Left ventricle myocardium inferior (tissue), 1 donor: Measurements from ENCODE around the gene CTNNA2. TPM values are rescaled to one million over a fixed set of nuclear protein-coding genes. Genes with fewer than 3 reads are reported as not detected.

Experiments used
- DNase-seq: peaks from one replicate; pipeline ENCODE4 v3.0.0-alpha.2; 2020
- H3K27ac ChIP-seq: fragments of 200-600 bp; replicated peaks from 2 replicates; pipeline ENCODE4 v1.8.0; 2021
- H3K27me3 ChIP-seq: fragments of 200-600 bp; 2 replicates; pipeline ENCODE4 v1.8.0; 2021; ENCODE audit warnings: low read depth
- H3K36me3 ChIP-seq: fragments of 200-600 bp; 2 replicates; pipeline ENCODE4 v1.8.0; 2021
- H3K4me1 ChIP-seq: fragments of 200-600 bp; 2 replicates; pipeline ENCODE4 v1.8.0; 2021
- H3K4me3 ChIP-seq: fragments of 200-600 bp; 2 replicates; pipeline ENCODE4 v1.8.0; 2021; ENCODE audit warnings: mild to moderate bottlenecking, moderate library complexity
- H3K9me3 ChIP-seq: fragments of 200-600 bp; replicated peaks from 2 replicates; pipeline ENCODE4 v1.8.0; 2021
- intact Hi-C: fragments of 100-400 bp; cut with micrococcal nuclease; formaldehyde crosslinking; loops from one replicate; pipeline ENCODE4 v1.11.0; 2022
- total RNA-seq: library from RNA; stranded (reverse); fragmentation: NEBNext Ultra II Directional; extraction: Animal tissue kit (Norgen Biotek cat#: 25700); gene quantifications from one replicate; pipeline ENCODE4 v1.2.1, GENCODE V29; 2021
- TF ChIP-seq, protein P1 (sequence below): fragments of 200-600 bp; IDR thresholded peaks from 2 replicates; pipeline ENCODE4 v1.8.0; 2021; ENCODE audit warnings: antibody characterized with exemption, mild to moderate bottlenecking, borderline replicate concordance
- donor health status: DM: no; HTN: yes; CAD: no; lungs with severe emphysema.

CTNNA2 gene
- total RNA-seq, 1 donor from 2014 or later: not detected

DNA sequence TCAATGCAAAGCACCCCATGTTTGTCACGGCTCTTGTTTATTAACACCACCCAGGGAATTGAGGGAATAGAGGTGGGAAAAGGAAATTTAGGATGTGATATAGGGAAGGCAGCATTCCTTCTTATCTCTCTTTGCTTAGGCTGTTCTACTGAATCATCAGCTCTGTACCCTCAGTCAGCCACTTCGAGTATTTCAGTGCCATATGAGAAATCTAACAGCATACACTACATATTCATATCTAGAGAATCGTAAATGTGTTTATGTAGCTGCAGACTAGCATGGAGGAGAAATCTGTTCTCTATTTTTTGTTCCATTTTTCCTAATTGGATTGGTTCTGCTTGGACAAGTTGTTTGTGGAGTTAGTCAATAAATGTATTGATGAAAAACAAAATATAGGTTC lies 187.8 kb downstream of the CTNNA2 start:
- Histone ChIP-seq H3K36me3 (no peaks in the 10 kb centered on the region), H3K27ac (no peak overlapping the region), H3K4me3 (no peak overlapping the region), H3K9me3 (no peaks in the 10 kb centered on the region), H3K4me1 (no peaks in the 10 kb centered on the region), H3K27me3 (no peaks in the 10 kb centered on the region)
- intact Hi-C loops: no loop called here
- no peak for DNase-seq
- TF ChIP-seq, protein P1, sequence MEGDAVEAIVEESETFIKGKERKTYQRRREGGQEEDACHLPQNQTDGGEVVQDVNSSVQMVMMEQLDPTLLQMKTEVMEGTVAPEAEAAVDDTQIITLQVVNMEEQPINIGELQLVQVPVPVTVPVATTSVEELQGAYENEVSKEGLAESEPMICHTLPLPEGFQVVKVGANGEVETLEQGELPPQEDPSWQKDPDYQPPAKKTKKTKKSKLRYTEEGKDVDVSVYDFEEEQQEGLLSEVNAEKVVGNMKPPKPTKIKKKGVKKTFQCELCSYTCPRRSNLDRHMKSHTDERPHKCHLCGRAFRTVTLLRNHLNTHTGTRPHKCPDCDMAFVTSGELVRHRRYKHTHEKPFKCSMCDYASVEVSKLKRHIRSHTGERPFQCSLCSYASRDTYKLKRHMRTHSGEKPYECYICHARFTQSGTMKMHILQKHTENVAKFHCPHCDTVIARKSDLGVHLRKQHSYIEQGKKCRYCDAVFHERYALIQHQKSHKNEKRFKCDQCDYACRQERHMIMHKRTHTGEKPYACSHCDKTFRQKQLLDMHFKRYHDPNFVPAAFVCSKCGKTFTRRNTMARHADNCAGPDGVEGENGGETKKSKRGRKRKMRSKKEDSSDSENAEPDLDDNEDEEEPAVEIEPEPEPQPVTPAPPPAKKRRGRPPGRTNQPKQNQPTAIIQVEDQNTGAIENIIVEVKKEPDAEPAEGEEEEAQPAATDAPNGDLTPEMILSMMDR: no peak

DNA sequence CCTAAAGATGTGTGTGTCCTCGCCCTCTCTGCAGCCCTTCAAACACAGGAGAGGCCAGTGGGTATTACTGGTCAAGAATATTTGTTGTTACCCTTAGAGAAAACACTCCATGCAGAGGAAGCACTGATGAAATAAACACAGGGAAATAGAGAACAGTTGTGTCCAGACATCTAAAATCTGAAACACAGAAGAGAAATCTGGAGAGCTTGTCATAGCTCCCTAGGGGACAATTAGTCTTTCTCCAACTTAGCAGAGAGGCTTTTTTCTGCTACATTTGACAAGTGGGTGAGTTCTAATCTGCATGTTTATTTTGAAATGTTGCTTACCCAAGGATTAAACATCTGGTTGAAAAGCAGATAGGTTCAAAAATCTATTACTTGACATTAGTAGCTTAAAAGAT lies 190.1 kb downstream of the CTNNA2 start:
- no peaks in the 10 kb centered on the region for H3K4me1 ChIP-seq
- intact Hi-C loops: no loop called here
- TF ChIP-seq, protein P1: no peak
- no peak overlapping the region for H3K4me3 ChIP-seq
- H3K36me3 ChIP-seq: no peaks in the 10 kb centered on the region
- H3K9me3 ChIP-seq: no peaks in the 10 kb centered on the region
- no peak for DNase-seq
- H3K27ac ChIP-seq: no peak overlapping the region
- H3K27me3 ChIP-seq: no peaks in the 10 kb centered on the region

DNA sequence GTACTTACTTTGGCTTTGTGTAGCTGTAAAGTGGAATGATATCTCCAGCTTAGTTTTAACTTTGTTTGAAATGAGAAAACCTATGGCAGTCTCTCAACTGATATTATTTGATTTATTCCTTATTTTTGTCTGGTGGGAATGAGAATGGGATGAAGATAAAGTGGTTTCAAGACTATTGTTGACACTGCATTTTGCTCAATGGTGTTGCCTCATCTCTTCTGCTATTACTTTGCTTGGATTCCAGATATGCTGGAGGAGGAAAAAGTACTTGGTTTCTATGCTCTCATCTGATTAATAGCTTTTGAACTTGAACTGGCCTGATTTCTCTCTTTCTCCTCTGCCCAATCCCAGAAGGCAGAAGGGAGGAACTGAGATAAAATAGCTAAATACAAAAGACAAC lies 198.2 kb downstream of the CTNNA2 start:
- H3K27me3 ChIP-seq: no peaks in the 10 kb centered on the region

DNA sequence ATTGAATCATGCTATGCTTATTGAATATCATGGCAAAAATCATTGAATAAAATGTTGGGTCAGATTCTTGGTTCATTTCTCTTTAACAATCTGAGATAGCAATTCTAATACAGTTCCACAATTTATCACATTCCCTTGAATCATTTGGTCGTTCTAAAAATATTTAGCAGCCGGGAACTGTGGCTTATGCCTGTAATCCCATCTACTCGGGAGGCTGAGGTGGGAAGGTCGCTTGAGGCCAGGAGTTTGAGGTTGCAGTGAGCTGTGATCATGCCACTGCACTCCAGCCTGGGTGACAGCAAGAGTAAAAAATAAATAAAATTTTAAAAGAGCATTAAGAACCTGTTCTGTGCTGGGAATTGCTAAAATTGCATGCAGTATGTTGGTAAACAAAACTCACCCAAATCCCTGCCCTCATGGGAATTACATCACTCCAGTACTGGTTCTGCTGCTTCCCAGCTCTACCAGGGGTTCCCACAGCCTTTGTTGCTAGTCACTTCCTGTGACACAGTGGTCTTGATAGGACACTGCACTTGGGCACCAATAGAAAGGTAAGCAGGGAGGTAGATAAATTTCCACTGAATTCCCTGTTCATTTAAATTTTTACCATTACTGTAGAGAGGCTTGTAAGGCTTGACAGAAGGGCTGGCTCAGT lies 200.4 kb downstream of the CTNNA2 start:
- intact Hi-C loops: no loop called here
- no peaks in the 10 kb centered on the region for H3K9me3 ChIP-seq
- TF ChIP-seq, protein P1: no peak
- no peaks in the 10 kb centered on the region for H3K4me1 ChIP-seq
- H3K4me3 ChIP-seq: no peak overlapping the region
- no peak overlapping the region for H3K27ac ChIP-seq
- no peaks in the 10 kb centered on the region for H3K27me3 ChIP-seq
- no peaks in the 10 kb centered on the region for H3K36me3 ChIP-seq
- DNase-seq: no peak

More for the DNA sequence above, 198.2 kb downstream of the CTNNA2 start:
- Histone ChIP-seq H3K9me3 (no peaks in the 10 kb centered on the region), H3K4me3 (no peak overlapping the region), H3K36me3 (no peaks in the 10 kb centered on the region), H3K27ac (no peak overlapping the region), H3K4me1 (no peaks in the 10 kb centered on the region)
- TF ChIP-seq, protein P1: no peak
- intact Hi-C loops: no loop called here
- DNase-seq: no peak

DNA sequence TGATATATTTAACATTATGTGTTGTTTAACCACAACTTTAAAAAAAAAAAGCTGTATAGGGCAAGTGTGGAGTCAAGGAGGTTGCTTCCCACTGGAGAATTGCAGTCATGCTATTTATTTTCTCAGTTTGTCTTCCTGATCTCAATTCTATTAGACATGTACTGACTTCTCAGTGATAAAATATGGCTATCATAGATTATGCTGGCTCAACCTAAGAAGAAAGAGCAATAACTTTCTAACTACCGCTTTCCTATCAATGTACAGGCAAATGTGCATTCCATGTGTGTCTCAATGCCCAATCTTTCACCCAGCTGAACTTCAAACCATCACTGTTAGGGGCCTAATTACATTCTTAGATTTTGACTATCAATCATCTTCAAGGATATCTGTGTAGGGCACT lies 201.4 kb downstream of the CTNNA2 start:
- Histone ChIP-seq H3K27ac (no peak overlapping the region), H3K27me3 (no peaks in the 10 kb centered on the region), H3K4me1 (no peaks in the 10 kb centered on the region), H3K4me3 (no peak overlapping the region), H3K9me3 (no peaks in the 10 kb centered on the region), H3K36me3 (no peaks in the 10 kb centered on the region)
- no peak for DNase-seq
- TF ChIP-seq, protein P1: no peak
- intact Hi-C loops: no loop called here
